Activated T-helper 1 cell treated with anti-CD3 and anti-CD28 coated beads, Interleukin-2, amount 50 U/mL, for 16 hours (primary cell): ENCODE data around the gene INPP4B.
"Not testable (repeated sequence)": the region's sequence is repeated elsewhere in the genome, so short reads cannot be mapped to it uniquely, and the experiment has no call there.

Source experiments
- DNase-seq, 2 donors: peaks; one replicate each; pipeline ENCODE4 v3.0.0-alpha.2; 2020; ENCODE audit warnings: low read depth in 1 of 2, low spot score in 1 of 2

The INPP4B gene

GRCh38 chr4:142687547-142688275 is 158.4 kb downstream of the INPP4B start:
- DNase-seq: no peak

GRCh38 chr4:142686081-142686480 is 160.0 kb downstream of the INPP4B start:
- DNase-seq: no peak

GRCh38 chr4:142683997-142684396 is 162.1 kb downstream of the INPP4B start:
- DNase-seq: no peak

GRCh38 chr4:142683503-142683902 is 162.6 kb downstream of the INPP4B start:
- DNase-seq: no peak

- no peak for DNase-seq
Observed at GRCh38 chr4:142671516-142671915, 174.6 kb downstream of the INPP4B start.

GRCh38 chr4:142663828-142664227 is 182.3 kb downstream of the INPP4B start:
- no peak for DNase-seq

- DNase-seq: no peak
Observed at GRCh38 chr4:142660728-142661127, 185.4 kb downstream of the INPP4B start.

GRCh38 chr4:142656178-142656577 is 189.9 kb downstream of the INPP4B start:
- no peak for DNase-seq

- DNase-seq: no peak
Observed at GRCh38 chr4:142648378-142648777, 197.7 kb downstream of the INPP4B start.

- DNase-seq: no peak
Observed at GRCh38 chr4:142645475-142646108, 200.5 kb downstream of the INPP4B start.

- DNase-seq: not testable (repeated sequence)
Observed at GRCh38 chr4:142644628-142645027, 201.5 kb downstream of the INPP4B start.

- DNase-seq: no peak
Observed at GRCh38 chr4:142637614-142638013, 208.5 kb downstream of the INPP4B start.

GRCh38 chr4:142631836-142632235 is 214.3 kb downstream of the INPP4B start:
- DNase-seq: no peak

GRCh38 chr4:142615324-142615665 is 230.8 kb downstream of the INPP4B start:
- DNase-seq: no peak

- no peak for DNase-seq
Observed at GRCh38 chr4:142614621-142615323, 231.3 kb downstream of the INPP4B start.

GRCh38 chr4:142607976-142608375 is 238.1 kb downstream of the INPP4B start:
- no peak for DNase-seq

- DNase-seq: no peak
Observed at GRCh38 chr4:142600952-142601351, 245.1 kb downstream of the INPP4B start.

- DNase-seq: no peak
Observed at GRCh38 chr4:142598132-142598531, 248.0 kb downstream of the INPP4B start.

GRCh38 chr4:142596595-142596994 is 249.5 kb downstream of the INPP4B start:
- no peak for DNase-seq

GRCh38 chr4:142596121-142596520 is 250.0 kb downstream of the INPP4B start:
- no peak for DNase-seq

- DNase-seq: no peak
Observed at GRCh38 chr4:142595222-142595871, 250.8 kb downstream of the INPP4B start.

- DNase-seq: no peak
Observed at GRCh38 chr4:142585411-142585810, 260.7 kb downstream of the INPP4B start.
